ENCODE measurements around the gene ULK3.

Gene ULK3

DNA sequence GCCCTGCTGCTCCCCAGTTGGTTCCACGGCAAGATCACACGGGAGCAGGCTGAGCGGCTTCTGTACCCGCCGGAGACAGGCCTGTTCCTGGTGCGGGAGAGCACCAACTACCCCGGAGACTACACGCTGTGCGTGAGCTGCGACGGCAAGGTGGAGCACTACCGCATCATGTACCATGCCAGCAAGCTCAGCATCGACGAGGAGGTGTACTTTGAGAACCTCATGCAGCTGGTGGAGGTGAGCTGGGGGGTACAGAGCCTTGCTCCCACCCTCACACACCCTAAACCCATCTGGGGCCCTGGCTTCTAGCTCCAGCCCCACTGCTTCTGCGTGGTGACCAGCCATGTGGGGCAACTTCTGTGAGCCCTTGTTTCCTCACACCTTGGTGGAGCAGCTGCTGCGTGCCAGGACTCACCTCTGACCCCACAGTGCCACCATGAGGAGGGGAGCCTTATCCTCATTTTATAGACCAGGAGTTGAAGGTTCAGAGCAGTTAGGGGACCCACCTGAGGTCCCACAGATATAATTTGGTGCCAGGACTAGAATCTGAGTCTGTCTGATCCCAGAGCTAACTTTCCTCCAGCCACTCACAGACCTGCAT is 43.6 kb downstream of the ULK3 start:
- no peak for DNase-seq (ENCODE audit: low read depth in 3 of 3)

DNA sequence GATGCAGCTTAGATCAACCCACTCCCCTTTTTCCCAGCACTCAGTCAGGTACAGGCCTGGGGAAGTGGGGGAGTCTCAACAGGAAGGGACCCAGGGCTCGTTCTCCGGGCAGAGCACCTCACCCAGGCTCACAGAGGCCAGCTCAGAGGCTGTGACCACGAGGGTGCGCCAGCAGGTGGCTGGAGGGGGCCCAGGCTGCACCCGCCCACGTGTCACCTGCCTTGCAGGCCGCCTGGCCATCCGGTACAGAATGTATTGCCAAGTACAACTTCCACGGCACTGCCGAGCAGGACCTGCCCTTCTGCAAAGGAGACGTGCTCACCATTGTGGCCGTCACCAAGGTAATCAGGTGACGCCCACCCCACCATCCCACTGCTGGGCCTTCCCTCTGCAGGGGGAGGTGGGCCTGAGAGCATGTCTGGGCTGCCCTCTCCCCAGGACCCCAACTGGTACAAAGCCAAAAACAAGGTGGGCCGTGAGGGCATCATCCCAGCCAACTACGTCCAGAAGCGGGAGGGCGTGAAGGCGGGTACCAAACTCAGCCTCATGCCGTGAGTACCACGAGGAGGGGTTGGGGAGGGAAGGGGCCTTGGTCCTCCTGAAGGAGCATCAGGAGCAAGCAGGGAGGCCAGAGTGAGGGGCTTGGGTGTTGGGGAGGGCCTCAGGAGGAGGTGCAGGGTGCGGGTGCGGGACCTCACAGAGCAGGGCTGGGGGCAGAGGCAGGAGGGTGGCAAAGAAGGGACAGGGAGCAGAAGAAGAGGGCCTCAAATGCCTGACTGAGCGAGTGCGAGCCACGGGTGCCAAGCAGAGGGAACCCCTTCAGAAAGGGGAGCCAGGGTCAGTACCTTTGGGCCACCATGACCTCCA is 44.3 kb downstream of the ULK3 start:
- DNase-seq (ENCODE audit: low read depth in 3 of 3): no peak

DNA sequence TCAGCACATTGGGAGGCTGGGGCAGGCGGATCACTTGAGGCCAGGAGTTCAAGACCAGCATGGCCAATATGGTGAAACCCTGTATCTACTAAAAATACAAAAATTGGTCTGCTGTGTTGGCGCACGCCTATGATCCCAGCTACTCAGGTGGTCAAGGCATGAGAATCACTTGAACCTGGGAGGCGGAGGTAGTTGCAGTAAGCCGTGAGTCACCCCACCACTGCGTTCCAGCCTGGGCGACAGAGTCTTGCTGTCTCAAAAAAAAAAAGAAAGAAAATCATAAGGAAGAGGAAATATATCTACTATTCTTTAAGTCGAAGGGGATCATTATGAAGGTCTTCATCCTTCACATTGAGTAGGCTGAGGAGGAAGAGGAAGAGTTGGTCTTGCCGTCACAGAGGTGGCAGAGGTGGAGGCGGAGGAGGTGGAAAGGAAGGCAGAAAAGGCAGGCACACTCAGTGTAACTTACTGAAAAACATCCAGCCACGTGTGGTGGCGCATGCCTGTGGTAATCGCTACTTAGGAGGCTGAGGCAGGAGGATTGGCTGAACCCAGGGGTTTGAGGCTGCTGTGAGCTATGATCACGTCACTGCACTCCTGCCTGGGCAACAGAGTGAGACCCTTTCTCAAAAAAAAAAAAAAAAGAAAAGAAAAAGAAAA is 46.9 kb downstream of the ULK3 start:
- DNase-seq (ENCODE audit: low read depth in 3 of 3): no peak

DNA sequence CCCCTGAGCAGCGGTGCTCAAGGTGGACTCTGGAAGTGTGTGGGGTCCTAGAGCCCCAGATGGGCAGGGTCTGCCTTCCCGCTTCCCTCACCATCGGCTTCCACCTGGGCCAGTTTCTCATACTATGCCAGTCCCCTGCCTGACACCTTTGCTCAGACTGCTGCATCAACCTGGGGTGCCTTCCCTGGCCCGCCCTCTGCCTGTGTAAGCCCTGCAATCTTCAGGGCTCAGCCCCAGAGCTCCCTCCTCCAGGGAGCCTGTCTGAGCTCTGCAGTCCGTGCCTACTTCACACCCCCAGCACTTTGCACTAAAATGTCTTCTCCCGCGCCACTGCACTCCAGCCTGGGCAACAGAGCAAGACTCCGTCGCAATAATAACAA is 48.0 kb downstream of the ULK3 start:
- no peak for DNase-seq (ENCODE audit: low read depth in 3 of 3)

DNA sequence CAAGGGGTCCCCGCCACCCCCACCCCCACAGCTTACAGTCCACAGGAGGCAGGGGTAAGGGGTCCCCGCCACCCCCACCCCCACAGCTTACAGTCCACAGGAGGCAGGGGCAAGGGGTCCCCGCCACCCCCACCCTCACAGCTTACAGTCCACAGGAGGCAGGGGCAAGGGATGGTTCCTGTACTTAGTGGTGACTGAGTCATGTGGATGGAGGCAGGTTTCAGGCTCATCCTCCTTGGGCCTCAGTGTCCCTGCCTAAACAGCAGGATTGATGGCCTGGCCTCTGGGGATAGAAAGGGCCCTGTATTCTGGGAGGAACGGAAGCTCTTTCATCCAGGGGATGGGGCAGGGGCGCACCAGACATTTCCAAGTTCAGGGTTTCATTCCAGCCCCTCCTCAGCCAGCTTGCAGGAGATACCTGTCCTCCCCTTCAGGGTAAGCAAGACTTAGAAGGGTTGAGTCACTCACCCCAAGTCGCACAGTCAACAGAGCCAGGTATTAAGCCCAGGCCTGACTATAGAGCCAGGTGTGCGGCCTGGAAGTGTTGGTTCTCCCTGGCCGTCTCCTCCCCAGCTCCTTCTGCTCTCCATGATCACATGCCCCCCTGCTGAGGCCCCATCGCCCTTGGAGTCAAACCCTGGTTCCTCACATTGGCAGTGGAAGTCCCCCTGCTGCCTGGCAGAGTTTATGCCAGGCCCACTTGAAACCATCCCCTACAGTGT is 48.5 kb downstream of the ULK3 start:
- DNase-seq (ENCODE audit: low read depth in 3 of 3): no peak

DNA sequence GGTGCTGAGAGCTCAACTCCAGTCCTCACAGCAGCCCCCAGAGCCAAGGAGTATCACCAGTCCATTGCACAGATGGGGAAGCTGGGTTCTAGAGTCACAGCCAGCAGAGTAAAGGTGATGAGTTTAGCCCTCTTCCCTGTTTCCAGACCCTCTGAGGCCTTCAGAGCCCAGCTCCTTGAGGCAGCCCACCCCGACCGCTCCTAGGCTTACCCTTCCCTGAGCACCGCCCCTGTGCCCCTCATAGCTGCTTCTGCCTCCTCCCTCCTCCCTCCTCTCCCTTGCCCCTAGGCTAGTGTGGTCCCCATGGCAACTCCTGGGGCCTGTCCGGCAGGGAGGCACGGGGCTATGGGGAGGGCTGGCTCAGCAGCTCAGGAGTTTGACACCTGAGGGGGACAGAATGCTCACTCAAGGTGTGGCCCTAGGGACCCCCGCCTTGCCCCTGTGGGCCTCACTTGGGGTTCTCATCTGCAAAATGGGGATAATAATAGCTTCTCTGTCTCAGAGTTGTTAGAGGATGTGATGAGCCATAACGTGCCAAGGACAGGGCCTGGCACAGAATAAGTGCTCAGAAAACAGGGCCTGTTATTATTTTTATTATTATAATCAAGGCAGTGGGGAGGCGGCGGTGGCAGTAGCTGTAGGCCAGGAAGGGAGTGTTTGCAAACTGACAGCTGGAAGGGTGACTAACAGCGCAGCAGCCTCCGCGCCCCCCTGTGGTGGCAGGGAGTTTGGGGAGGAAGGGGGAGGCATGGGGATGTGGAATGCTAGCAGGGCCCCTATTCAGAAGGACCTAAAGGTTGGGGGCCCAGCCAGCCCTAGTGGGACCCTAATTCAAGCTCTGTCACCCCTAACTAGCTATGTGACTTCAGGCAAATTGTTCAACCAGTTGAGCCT is 49.6 kb downstream of the ULK3 start:
- DNase-seq (ENCODE audit: low read depth in 3 of 3): no peak

DNA sequence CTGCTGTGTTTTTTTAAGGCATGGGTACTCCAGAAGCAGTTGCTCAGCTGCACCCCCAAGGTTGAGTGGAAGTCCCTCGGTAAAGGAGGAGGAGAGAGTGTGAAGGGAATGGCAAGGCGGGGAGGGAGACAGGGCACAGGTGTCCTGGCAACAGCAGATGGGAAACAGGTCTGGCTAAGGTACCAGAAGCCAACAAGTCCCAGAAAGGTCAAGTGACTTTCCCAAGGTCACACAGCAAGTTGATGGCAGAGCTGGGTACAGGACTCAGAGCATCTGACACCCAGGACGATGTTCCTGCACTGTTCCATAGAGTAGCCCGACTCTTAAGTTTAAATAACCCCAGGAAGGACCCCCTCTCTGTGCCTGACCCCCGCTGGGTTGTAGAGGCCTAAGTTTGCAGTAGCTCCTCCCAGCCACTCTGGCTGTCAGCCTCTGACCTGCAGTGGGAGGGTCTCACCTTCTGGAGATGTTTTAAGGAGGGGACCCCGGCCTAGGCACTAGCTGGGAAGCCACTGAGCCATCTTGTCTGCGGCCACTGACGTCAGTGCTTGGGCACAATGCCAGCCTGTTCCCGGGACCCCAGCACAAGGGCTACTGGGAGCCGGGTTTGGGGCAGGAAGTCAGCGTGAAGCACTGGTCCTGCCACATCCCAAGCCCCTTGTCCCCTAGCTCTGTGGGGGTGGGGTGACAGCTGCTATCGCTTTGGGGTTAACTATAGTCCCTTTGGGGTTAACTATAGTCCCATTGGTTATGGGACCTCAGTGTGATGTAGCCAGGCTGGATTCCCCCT is 50.5 kb downstream of the ULK3 start:
- DNase-seq (ENCODE audit: low read depth in 3 of 3): no peak

DNA sequence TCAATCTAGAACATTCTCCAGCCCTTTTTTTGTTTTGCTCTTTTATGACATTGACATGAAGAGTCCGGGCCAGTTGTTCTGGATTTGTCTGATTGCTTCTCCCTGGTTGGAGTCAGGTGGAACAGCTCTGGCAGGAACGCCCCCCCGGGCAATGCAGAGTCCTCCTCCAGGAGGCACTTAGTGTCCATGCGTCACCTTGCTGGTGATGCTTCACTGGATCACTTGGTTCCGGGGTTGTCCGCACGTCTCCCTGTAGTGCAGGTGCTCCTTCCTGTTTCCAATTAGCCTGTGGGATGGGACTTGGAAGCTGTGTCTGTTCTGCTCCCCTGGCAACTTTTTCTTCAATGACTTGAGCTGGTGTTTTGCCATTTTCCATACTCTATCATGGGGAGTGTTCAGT is 51.3 kb downstream of the ULK3 start:
- no peak for DNase-seq (ENCODE audit: low read depth in 3 of 3)

DNA sequence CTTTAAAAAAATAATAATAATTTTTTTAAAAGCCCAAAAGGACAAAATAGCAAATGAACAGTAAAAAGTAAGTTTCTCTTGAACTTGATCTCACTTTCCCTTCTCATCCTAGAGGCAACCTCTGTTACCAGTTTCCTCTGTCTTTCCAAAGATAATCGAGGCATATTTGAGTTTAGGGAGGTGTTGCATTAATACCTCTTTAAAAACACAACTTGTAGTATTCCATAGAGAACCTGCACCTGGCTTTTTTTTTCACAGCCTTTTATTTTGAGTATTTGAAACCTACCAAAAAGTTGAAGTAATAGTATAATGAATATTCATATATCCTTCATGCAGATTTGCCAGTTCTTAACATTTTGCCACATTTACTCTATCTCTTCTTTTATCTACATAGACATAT is 51.9 kb downstream of the ULK3 start:
- no peak for DNase-seq (ENCODE audit: low read depth in 3 of 3)

DNA sequence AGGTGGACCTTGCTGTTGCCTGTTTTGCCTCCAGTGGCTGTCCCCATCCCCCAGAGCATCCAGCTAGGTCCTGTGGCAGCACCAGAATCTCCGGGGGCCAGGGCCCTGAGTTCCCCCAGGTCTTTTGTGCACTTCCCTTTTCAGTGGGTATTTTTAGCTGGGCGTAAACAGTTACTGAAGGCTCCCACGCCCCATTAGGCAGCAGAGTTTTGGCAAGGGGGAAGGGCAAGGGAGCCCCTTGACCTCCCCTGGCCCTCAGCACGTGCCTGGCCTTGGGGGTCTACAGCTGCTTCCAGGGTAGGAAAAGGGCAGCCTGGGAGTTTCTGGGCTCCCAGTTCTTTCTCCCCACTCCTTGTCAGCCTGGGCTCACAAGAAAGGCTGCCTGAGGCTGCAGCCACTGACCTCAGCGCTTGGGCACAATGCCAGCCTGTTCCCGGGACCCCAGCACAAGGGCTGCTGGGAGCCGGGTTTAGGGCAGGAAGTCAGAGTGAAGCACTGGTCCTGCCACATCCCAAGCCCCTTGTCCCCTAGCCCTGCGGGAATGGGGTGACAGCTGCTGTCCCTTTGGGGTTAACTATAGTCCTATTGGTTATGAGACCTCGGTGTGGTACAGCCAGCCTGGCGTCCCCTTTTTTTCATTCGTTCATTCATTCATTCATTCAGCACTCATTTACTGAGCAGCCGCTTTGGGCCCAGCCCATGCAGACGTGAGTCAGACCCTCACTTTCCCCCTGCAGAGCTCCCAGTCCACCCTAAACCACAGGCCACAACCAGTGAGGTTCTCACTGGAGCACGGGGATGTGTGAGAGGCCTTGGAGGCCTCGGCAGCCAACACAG is 52.7 kb downstream of the ULK3 start:
- no peak for DNase-seq (ENCODE audit: low read depth in 3 of 3)

DNA sequence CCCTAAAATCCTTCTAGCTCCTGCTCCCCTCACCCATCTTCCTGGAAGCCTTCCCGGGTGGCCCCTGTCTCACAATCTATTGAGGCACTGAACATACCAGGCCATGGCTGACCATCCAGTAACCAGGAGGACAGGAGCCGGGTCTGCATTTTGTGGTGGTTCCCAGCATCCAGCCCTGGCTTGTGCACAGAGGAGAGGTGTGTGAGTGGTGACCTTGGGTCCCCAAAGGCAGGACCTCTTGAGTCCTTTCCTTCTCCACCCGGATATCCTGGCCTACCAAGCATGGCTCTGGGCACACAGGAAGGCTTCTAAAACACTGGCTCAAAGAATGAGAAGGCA is 53.2 kb downstream of the ULK3 start:
- DNase-seq (ENCODE audit: low read depth in 3 of 3): no peak

DNA sequence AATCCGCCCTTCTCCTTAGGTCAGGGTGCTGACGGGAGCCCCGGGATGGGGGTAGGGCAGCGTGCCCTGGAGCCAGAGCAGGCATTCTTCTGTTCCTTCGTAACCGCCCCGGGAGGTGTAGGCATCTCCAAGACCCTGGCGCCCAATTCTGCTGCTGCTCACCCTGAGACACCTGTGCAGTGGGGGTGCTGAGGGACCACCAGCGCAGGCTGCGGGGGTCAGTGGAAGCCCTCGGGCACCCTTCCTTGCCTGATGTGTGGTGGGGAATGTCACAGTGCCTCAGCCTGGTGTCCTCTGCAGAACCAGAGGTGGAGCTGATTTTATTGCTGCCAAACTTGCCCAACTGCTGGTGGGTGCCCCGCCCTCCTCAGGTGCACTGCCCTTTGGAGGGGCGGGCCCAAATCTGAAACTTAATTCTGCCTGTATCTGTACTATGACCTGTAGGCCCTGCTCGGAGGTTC is 53.8 kb downstream of the ULK3 start:
- no peak for DNase-seq (ENCODE audit: low read depth in 3 of 3)

DNA sequence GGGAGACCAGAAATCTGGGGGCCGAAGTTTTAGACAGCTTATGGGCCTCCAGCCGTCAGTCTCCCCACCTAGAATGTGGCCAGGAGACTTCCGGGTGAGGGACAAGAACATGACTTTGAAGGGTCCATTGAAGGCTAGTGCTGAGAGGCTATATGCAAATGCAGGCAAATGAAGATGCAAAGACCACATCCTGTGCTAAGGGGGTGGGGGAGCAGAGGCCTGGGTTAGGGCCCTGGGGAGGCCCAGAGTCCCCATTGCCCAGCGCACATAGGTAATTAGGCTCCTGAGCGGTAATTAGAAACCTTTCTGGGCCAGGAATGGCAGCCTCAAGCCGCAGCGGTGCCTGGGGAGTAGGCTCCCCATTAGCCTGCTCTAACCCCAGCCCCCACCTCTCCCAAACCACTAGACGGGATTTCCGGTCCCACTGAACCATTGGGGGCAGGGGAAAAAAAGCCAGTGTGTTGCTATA is 54.2 kb downstream of the ULK3 start:
- DNase-seq (ENCODE audit: low read depth in 3 of 3): no peak

DNA sequence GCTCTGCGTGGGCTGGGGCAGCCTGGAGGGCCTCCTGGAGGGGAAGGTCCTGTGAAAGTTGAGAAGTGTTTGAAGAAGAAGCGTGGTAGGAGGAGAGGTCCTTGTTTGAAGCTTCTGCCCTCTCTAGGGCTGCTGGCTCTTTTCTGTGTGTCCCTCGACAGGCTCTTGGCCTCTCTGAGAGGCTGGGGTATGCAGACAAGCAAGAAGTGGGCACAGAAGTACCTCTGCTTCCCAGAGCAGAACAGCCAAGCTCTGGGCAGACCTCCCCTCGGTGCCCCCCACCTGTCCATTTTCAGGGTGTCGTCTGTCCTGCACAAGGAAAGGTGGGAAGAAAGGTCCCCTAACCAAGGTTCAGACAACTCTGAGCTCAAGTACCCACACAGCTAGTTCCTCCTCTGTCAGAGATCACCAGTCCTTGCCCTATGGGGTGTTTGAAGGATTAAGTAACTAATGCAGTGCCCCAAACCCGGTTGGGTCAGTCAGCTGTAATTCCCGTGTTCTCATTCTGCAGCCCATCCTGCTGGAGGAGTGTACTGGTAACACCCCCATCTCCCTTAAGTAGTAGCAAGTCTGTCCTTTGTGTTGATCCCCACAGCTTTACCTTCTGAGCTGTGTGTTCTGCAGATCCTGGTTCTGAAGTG is 54.8 kb downstream of the ULK3 start:
- no peak for DNase-seq (ENCODE audit: low read depth in 3 of 3)

DNA sequence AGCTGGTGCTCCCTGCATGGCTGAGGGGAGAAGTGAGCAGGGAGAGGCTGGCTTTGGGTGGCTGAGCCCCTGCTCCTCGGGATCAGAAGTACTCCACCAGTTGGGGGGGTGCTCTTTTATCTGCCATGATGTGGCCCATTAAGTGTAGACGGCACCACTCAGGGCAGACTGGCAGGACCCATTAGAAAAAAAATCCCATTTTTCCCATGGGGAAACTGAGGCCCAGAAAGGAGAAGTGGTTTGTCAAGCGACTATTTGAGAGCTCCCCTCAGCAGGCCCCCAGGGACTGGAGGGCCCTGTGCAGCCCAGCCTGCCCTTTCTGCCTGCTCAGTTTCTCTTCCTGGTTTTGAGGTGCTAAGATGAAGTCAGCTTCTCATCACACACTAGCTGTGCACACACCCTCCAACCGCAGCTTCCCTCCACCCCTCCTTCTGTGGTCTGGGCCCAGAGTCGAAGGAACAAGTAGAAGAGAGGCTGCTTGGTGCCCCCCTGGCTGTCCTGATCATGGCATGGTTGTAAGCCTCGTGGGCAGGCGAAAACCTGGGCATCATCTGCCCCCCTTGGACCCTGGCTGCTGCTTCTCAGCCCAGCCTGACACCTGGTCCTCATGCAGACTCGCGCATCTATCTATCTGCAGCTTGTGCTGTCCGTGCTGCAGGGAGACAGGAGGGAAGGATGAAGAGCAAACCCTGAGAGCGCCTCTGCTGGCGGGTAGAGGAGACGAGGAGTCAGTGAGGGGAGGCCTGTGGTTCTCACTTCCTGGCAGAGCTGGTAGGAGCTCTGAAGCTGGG is 55.5 kb downstream of the ULK3 start:
- peak; percentile 84 to 93 (median 91) for DNase-seq (ENCODE audit: low read depth in 3 of 3)

DNA sequence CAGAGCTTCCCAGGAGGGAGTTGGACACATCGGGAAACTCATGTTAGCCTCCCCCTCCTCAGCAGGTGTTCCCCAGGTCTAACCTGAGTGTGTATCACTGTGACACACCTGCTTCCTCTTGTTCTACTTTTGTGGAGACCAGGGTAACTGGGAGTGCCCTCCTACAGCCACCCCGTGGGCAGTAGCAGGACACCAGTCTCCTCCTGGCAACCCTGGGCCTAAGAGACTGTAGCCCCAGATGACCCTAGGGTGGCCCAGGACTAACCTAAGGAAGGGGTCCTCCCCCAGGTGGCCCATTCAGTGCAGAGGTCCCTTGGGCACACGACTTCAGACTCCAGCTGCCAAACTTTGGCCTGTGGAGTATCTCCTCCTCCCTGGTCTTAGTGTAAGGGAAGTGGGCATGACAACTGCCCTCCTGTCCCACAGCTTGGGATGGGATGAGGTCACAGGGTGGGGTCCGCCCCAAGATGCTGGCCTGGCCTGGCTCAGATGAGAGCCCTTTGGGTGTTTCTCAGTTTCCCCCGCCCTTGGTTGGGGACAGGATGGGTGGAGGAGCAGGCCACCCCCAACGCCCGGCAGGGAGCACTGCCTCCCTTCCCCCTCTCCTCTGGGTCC is 56.3 kb downstream of the ULK3 start:
- DNase-seq (ENCODE audit: low read depth in 3 of 3): no peak

Data from stimulated activated CD4-positive, alpha-beta T cell treated with anti-CD3 and anti-CD28 coated beads, TNF-alpha, amount 100 ng/mL, for 48 hours (primary cell).